Suprapubic skin (tissue), 4 donors: ENCODE results near the gene ARPC4. TPM values are rescaled to one million over a fixed set of nuclear protein-coding genes. Genes with fewer than 3 reads are reported as not detected.

Experiments used
- DNase-seq, 2 donors: peaks; one replicate each; pipeline ENCODE4 v3.0.0-alpha.2; 2019; ENCODE audit warnings: low spot score in 2 of 2
- H3K27ac ChIP-seq: fragments of 200-600 bp; sonication (generic); one replicate; pipeline ENCODE4 v1.5.1; 2019
- H3K27me3 ChIP-seq: fragments of 200-600 bp; sonication (generic); one replicate; pipeline ENCODE4 v1.5.1; 2019
- H3K36me3 ChIP-seq: fragments of 200-600 bp; sonication (generic); one replicate; pipeline ENCODE4 v1.5.1; 2019
- H3K4me1 ChIP-seq: fragments of 200-600 bp; sonication (generic); one replicate; pipeline ENCODE4 v1.5.1; 2019
- H3K4me3 ChIP-seq: fragments of 200-600 bp; sonication (generic); one replicate; pipeline ENCODE4 v1.5.1; 2019; ENCODE audit warnings: mild to moderate bottlenecking
- H3K9me3 ChIP-seq: fragments of 200-600 bp; sonication (generic); one replicate; pipeline ENCODE4 v1.5.1; 2019
- CTCF ChIP-seq, 2 donors: fragments of 200-600 bp in 1 of 2; fragments of 450-650 bp in 1 of 2; sonication (generic) in 1 of 2; IDR thresholded peaks; one replicate each; pipeline ENCODE4 v1.5.1; 2016 to 2019; ENCODE audit warnings: antibody characterized with exemption in 2 of 2, mild to moderate bottlenecking in 1 of 2, moderate library complexity in 1 of 2
- EP300 ChIP-seq: sonication (generic); formaldehyde crosslinking; IDR thresholded peaks from one replicate; pipeline ENCODE4 v1.6.1; 2017; ENCODE audit warnings: antibody characterized with exemption
- POLR2A ChIP-seq, 2 donors: fragments of 450-650 bp; IDR thresholded peaks; one replicate each; pipeline ENCODE4 v1.6.1; 2017; ENCODE audit warnings: antibody characterized with exemption in 2 of 2, mild to moderate bottlenecking in 2 of 2, moderate library complexity in 2 of 2
- POLR2AphosphoS5 ChIP-seq, 3 donors: sonication (generic); formaldehyde crosslinking; IDR thresholded peaks; one replicate each; pipeline ENCODE4 v1.6.1; 2017; ENCODE audit warnings: antibody characterized with exemption in 3 of 3
- WGBS: methylation state at CpG from one replicate; pipeline ENCODE4 v1.1.5; 2018; 5-methylcytosine and 5-hydroxymethylcytosine counted together
- total RNA-seq, 4 donors: library from RNA; depleted of rRNA; stranded (reverse); fragments of >200 nt; gene quantifications; one replicate each; pipeline ENCODE4 v1.1.0, GENCODE V29; 2016

The ARPC4 gene
- total RNA-seq, 4 donors from 2014 or later: 107 to 132 (median 124) TPM

- Histone ChIP-seq H3K36me3 (no peaks in the 10 kb centered on the region), H3K27me3 (no peaks in the 10 kb centered on the region), H3K4me3 (no peak overlapping the region), H3K9me3 (no peaks in the 10 kb centered on the region), H3K4me1 (peaks cover 21% of the 10 kb centered on the region), H3K27ac (no peak overlapping the region)
- TF ChIP-seq POLR2AphosphoS5 (IDR thresholded peaks at IDR 0.05) (no peak), CTCF (IDR thresholded peaks at IDR 0.05) (no peak), POLR2A (IDR thresholded peaks at IDR 0.05) (no peak), EP300 (no peak)
- DNase-seq: no peak
- 100% methylated on average over 3 of the region's 3 CpGs for WGBS
Observed at GRCh38 chr3:9855594-9855993, 62.7 kb downstream of the ARPC4 start.

Other genes starting within 250 kb of the ARPC4 start
- gene LHFPL4, start 239.3 kb upstream of the ARPC4 start, total RNA-seq: under 1 TPM in 1 of 4 donors, not detected in 3; 0.19 TPM
- 10 to 100 TPM; 27.9 to 45.3 (median 32.7) TPM for gene MTMR14, start 143.6 kb upstream of the ARPC4 start, total RNA-seq
- gene CPNE9, start 89.2 kb upstream of the ARPC4 start, total RNA-seq: 1 to 10 TPM in 2 of 4 donors, under 1 TPM in 2; 0.49 to 3.4 (median 2.1) TPM
- 10 to 100 TPM; 24.6 to 35.6 (median 29.4) TPM for gene BRPF1, start 61.3 kb upstream of the ARPC4 start, total RNA-seq
- gene OGG1, start 43.1 kb upstream of the ARPC4 start, total RNA-seq: 10 to 100 TPM; 15.7 to 29.6 (median 25.5) TPM
- gene CAMK1, start 23.1 kb upstream of the ARPC4 start, total RNA-seq: 10 to 100 TPM in 1 of 4 donors, 1 to 10 TPM in 3; 3.3 to 13.0 (median 5.2) TPM
- 10 to 100 TPM; 27.6 to 45.0 (median 38.8) TPM for gene TADA3, start 609 bp upstream of the ARPC4 start, total RNA-seq
- 100 to 1,000 TPM in 2 of 4 donors, 10 to 100 TPM in 2; 42.4 to 286 (median 83.3) TPM for gene TTLL3, start 17.2 kb downstream of the ARPC4 start, total RNA-seq
- 10 to 100 TPM; 34.8 to 46.5 (median 42.1) TPM for gene RPUSD3, start 50.9 kb downstream of the ARPC4 start, total RNA-seq
- 10 to 100 TPM; 12.5 to 34.7 (median 26.1) TPM for gene CIDEC, start 87.2 kb downstream of the ARPC4 start, total RNA-seq
- gene JAGN1, start 97.5 kb downstream of the ARPC4 start, total RNA-seq: 10 to 100 TPM; 29.5 to 71.3 (median 49.8) TPM
- gene IL17RE, start 109.8 kb downstream of the ARPC4 start, total RNA-seq: 100 to 1,000 TPM in 1 of 4 donors, 10 to 100 TPM in 3; 49.2 to 116 (median 77.8) TPM
- gene IL17RC, start 124.0 kb downstream of the ARPC4 start, total RNA-seq: 100 to 1,000 TPM in 3 of 4 donors, 10 to 100 TPM in 1; 92.5 to 185 (median 137) TPM
- 10 to 100 TPM; 18.9 to 46.7 (median 26.0) TPM for gene CRELD1, start 140.8 kb downstream of the ARPC4 start, total RNA-seq
- gene PRRT3, start 159.3 kb downstream of the ARPC4 start, total RNA-seq: 1 to 10 TPM; 2.5 to 6.1 (median 3.0) TPM
- 10 to 100 TPM; 41.8 to 82.1 (median 77.5) TPM for gene EMC3, start 193.8 kb downstream of the ARPC4 start, total RNA-seq
- 10 to 100 TPM in 2 of 4 donors, 1 to 10 TPM in 2; 4.9 to 23.2 (median 10.5) TPM for gene FANCD2, start 233.4 kb downstream of the ARPC4 start, total RNA-seq